ENCODE results near the gene HYAL3. TPM values are rescaled to one million over a fixed set of nuclear protein-coding genes. Genes with fewer than 3 reads are reported as not detected.

HYAL3 gene
- polyA plus RNA-seq, 4 donors, result 3.1 to 3.8 (median 3.1) TPM

Other genes starting within 250 kb of the HYAL3 start
- 100 to 1,000 TPM; 231 to 273 (median 235) TPM for gene RBM5, start 210.5 kb downstream of the HYAL3 start, polyA plus RNA-seq (ENCODE audit: insufficient read length in 4 of 4)
- 10 to 100 TPM; 75.1 to 81.1 (median 78.5) TPM for gene SEMA3F, start 144.1 kb downstream of the HYAL3 start, polyA plus RNA-seq (ENCODE audit: insufficient read length in 4 of 4)
- under 1 TPM in 2 of 4 donors, not detected in 2; 0.03 to 0.10 TPM for gene GNAT1, start 107.8 kb downstream of the HYAL3 start, polyA plus RNA-seq (ENCODE audit: insufficient read length in 4 of 4)
- 1 to 10 TPM; 5.0 to 9.6 (median 6.6) TPM for gene SLC38A3, start 94.1 kb downstream of the HYAL3 start, polyA plus RNA-seq (ENCODE audit: insufficient read length in 4 of 4)
- gene GNAI2, start 63.2 kb downstream of the HYAL3 start, polyA plus RNA-seq (ENCODE audit: insufficient read length in 4 of 4), result 100 to 1,000 TPM; 203 to 219 (median 207) TPM
- gene SEMA3B, start 30.3 kb downstream of the HYAL3 start, polyA plus RNA-seq (ENCODE audit: insufficient read length in 4 of 4), result 100 to 1,000 TPM in 1 of 4 donors, 10 to 100 TPM in 3; 86.9 to 125 (median 92.2) TPM
- under 1 TPM; 0.51 to 0.75 (median 0.66) TPM for gene LSMEM2, start 20.3 kb downstream of the HYAL3 start, polyA plus RNA-seq (ENCODE audit: insufficient read length in 4 of 4)
- gene IFRD2, start 7.0 kb downstream of the HYAL3 start, polyA plus RNA-seq (ENCODE audit: insufficient read length in 4 of 4), result 10 to 100 TPM; 39.6 to 50.5 (median 45.0) TPM
- gene NAA80, start within 50 bp of the HYAL3 start, polyA plus RNA-seq (ENCODE audit: insufficient read length in 4 of 4), result 10 to 100 TPM in 1 of 4 donors, 1 to 10 TPM in 3; 8.6 to 10.5 (median 9.9) TPM
- 1 to 10 TPM; 6.2 to 8.0 (median 6.8) TPM for gene HYAL1, start 4.2 kb upstream of the HYAL3 start, polyA plus RNA-seq (ENCODE audit: insufficient read length in 4 of 4)
- gene HYAL2, start 23.3 kb upstream of the HYAL3 start, polyA plus RNA-seq (ENCODE audit: insufficient read length in 4 of 4), result 10 to 100 TPM; 62.8 to 92.9 (median 75.5) TPM
- gene TUSC2, start 28.8 kb upstream of the HYAL3 start, polyA plus RNA-seq (ENCODE audit: insufficient read length in 4 of 4), result 10 to 100 TPM; 24.6 to 29.7 (median 27.7) TPM
- gene RASSF1, start 41.4 kb upstream of the HYAL3 start, polyA plus RNA-seq (ENCODE audit: insufficient read length in 4 of 4), result 10 to 100 TPM; 17.5 to 22.8 (median 17.8) TPM
- gene ZMYND10, start 46.3 kb upstream of the HYAL3 start, polyA plus RNA-seq (ENCODE audit: insufficient read length in 4 of 4), result 1 to 10 TPM; 3.6 to 4.7 (median 3.8) TPM
- 10 to 100 TPM; 30.3 to 36.9 (median 32.6) TPM for gene NPRL2, start 51.4 kb upstream of the HYAL3 start, polyA plus RNA-seq (ENCODE audit: insufficient read length in 4 of 4)
- 10 to 100 TPM; 11.9 to 18.3 (median 15.3) TPM for gene CYB561D2, start 51.5 kb upstream of the HYAL3 start, polyA plus RNA-seq (ENCODE audit: insufficient read length in 4 of 4)
- 10 to 100 TPM; 37.8 to 49.5 (median 38.7) TPM for gene TMEM115, start 60.1 kb upstream of the HYAL3 start, polyA plus RNA-seq (ENCODE audit: insufficient read length in 4 of 4)
- gene CACNA2D2, start 204.2 kb upstream of the HYAL3 start, polyA plus RNA-seq (ENCODE audit: insufficient read length in 4 of 4), result 10 to 100 TPM; 14.9 to 18.1 (median 15.2) TPM